ENCODE measurements around the gene KDM4B. TPM values are rescaled to one million over a fixed set of nuclear protein-coding genes. Genes with fewer than 3 reads are reported as not detected.

KDM4B gene
- total RNA-seq, 2 donors from 2014 or later, result 21.0 to 44.8 TPM

GRCh38 chr19:5090465-5091017 is 121.6 kb downstream of the KDM4B start:
- H3K9me3 Mint-ChIP-seq, result no peaks in the 10 kb centered on the region
- H3K27ac Mint-ChIP-seq, result no peak overlapping the region
- DNase-seq (ENCODE audit: low spot score in 2 of 2) (no peak), ATAC-seq (no peak)
- no peaks in the 10 kb centered on the region for H3K36me3 Mint-ChIP-seq

- no peak for DNase-seq (ENCODE audit: low spot score in 2 of 2)
- Mint-ChIP-seq H3K9me3 (no peaks in the 10 kb centered on the region), H3K36me3 (no peaks in the 10 kb centered on the region), H3K27ac (no peak overlapping the region)
- no peak for ATAC-seq
Observed at GRCh38 chr19:5091018-5091683, 122.2 kb downstream of the KDM4B start.

- Mint-ChIP-seq H3K9me3 (peaks cover 2 to 3% of the 10 kb centered on the region in 2 donors), H3K36me3 (peaks cover 0 to 3% of the 10 kb centered on the region in 2 donors), H3K27ac (no peak overlapping the region)
- DNase-seq (ENCODE audit: low spot score in 2 of 2) (no peak), ATAC-seq (no peak)
Observed at GRCh38 chr19:5091684-5092480, 123.0 kb downstream of the KDM4B start.

- ATAC-seq (no peak), DNase-seq (ENCODE audit: low spot score in 2 of 2) (no peak)
- Mint-ChIP-seq H3K36me3 (peaks cover 5 to 9% of the 10 kb centered on the region in 2 donors), H3K9me3 (peaks cover 4% of the 10 kb centered on the region in 2 donors), H3K27ac (no peak overlapping the region)
Observed at GRCh38 chr19:5092481-5092843, 123.5 kb downstream of the KDM4B start.

- ATAC-seq (no peak), DNase-seq (ENCODE audit: low spot score in 2 of 2) (no peak)
- H3K9me3 Mint-ChIP-seq, result peaks cover 4% of the 10 kb centered on the region in 2 donors
- no peak overlapping the region for H3K27ac Mint-ChIP-seq
- H3K36me3 Mint-ChIP-seq, result peaks cover 10 to 17% of the 10 kb centered on the region in 2 donors
Observed at GRCh38 chr19:5093297-5093928, 124.5 kb downstream of the KDM4B start.

- Mint-ChIP-seq H3K9me3 (peaks cover 4 to 7% of the 10 kb centered on the region in 2 donors), H3K27ac (peak overlapping the region in 1 of 2 donors; percentile 72), H3K36me3 (peaks cover 17 to 24% of the 10 kb centered on the region in 2 donors)
- peak in 1 of 2 donors; percentile 12 for ATAC-seq
- DNase-seq (ENCODE audit: low spot score in 2 of 2), result no peak
Observed at GRCh38 chr19:5093948-5094718, 125.2 kb downstream of the KDM4B start.

- no peak for ATAC-seq
- peaks cover 25 to 33% of the 10 kb centered on the region in 2 donors for H3K36me3 Mint-ChIP-seq
Observed at GRCh38 chr19:5094768-5095567, 126.1 kb downstream of the KDM4B start.

GRCh38 chr19:5095568-5095850 is 126.6 kb downstream of the KDM4B start:
- Mint-ChIP-seq H3K36me3 (peaks cover 31 to 38% of the 10 kb centered on the region in 2 donors), H3K9me3 (peaks cover 13 to 14% of the 10 kb centered on the region in 2 donors), H3K27ac (no peak overlapping the region)
- ATAC-seq (no peak), DNase-seq (ENCODE audit: low spot score in 2 of 2) (no peak)

More at GRCh38 chr19:5094768-5095567, 126.1 kb downstream of the KDM4B start:
- H3K27ac Mint-ChIP-seq, result no peak overlapping the region
- H3K9me3 Mint-ChIP-seq, result peaks cover 8 to 9% of the 10 kb centered on the region in 2 donors
- no peak for DNase-seq (ENCODE audit: low spot score in 2 of 2)

GRCh38 chr19:5096536-5096935 is 127.6 kb downstream of the KDM4B start:
- ATAC-seq (no peak), DNase-seq (ENCODE audit: low spot score in 2 of 2) (no peak)
- no peak overlapping the region for H3K27ac Mint-ChIP-seq
- H3K9me3 Mint-ChIP-seq, result peaks cover 16 to 18% of the 10 kb centered on the region in 2 donors
- peaks cover 35 to 47% of the 10 kb centered on the region in 2 donors for H3K36me3 Mint-ChIP-seq

GRCh38 chr19:5097331-5097930 is 128.5 kb downstream of the KDM4B start:
- peaks cover 35 to 47% of the 10 kb centered on the region in 2 donors for H3K36me3 Mint-ChIP-seq
- no peak for DNase-seq (ENCODE audit: low spot score in 2 of 2)
- no peak overlapping the region for H3K27ac Mint-ChIP-seq
- ATAC-seq, result no peak
- peaks cover 16 to 18% of the 10 kb centered on the region in 2 donors for H3K9me3 Mint-ChIP-seq

GRCh38 chr19:5097959-5098623 is 129.2 kb downstream of the KDM4B start:
- H3K27ac Mint-ChIP-seq, result no peak overlapping the region
- H3K36me3 Mint-ChIP-seq, result peaks cover 35 to 47% of the 10 kb centered on the region in 2 donors
- peaks cover 16 to 18% of the 10 kb centered on the region in 2 donors for H3K9me3 Mint-ChIP-seq
- no peak for DNase-seq (ENCODE audit: low spot score in 2 of 2)
- no peak for ATAC-seq

- peaks cover 35 to 47% of the 10 kb centered on the region in 2 donors for H3K36me3 Mint-ChIP-seq
Observed at GRCh38 chr19:5098646-5099045, 129.7 kb downstream of the KDM4B start.

GRCh38 chr19:5099701-5100221 is 130.8 kb downstream of the KDM4B start:
- no peak for ATAC-seq
- H3K36me3 Mint-ChIP-seq, result peaks cover 35 to 47% of the 10 kb centered on the region in 2 donors

More at GRCh38 chr19:5098646-5099045, 129.7 kb downstream of the KDM4B start:
- Mint-ChIP-seq H3K9me3 (peaks cover 16 to 18% of the 10 kb centered on the region in 2 donors), H3K27ac (no peak overlapping the region)
- DNase-seq (ENCODE audit: low spot score in 2 of 2) (no peak), ATAC-seq (no peak)

GRCh38 chr19:5101871-5102270 is 133.0 kb downstream of the KDM4B start:
- peaks cover 14 to 15% of the 10 kb centered on the region in 2 donors for H3K9me3 Mint-ChIP-seq
- no peak overlapping the region for H3K27ac Mint-ChIP-seq
- no peak for DNase-seq (ENCODE audit: low spot score in 2 of 2)

More at GRCh38 chr19:5099701-5100221, 130.8 kb downstream of the KDM4B start:
- DNase-seq (ENCODE audit: low spot score in 2 of 2), result no peak
- Mint-ChIP-seq H3K27ac (no peak overlapping the region), H3K9me3 (peaks cover 16 to 18% of the 10 kb centered on the region in 2 donors)

More at GRCh38 chr19:5101871-5102270, 133.0 kb downstream of the KDM4B start:
- H3K36me3 Mint-ChIP-seq, result peaks cover 35 to 44% of the 10 kb centered on the region in 2 donors
- no peak for ATAC-seq
